DMS53 (cell line): ENCODE measurements around the gene HSD17B3.
"Not testable (repeated sequence)": the region's sequence is repeated elsewhere in the genome, so short reads cannot be mapped to it uniquely, and the experiment has no call there.

Experiments
- DNase-seq: peaks from one replicate; lab custom pipeline; 2025; lab: John Stamatoyannopoulos, UW

HSD17B3 gene

GRCh38 chr9:96195541-96195940, 106.4 kb downstream of the HSD17B3 start:
- no peak for DNase-seq

DNA sequence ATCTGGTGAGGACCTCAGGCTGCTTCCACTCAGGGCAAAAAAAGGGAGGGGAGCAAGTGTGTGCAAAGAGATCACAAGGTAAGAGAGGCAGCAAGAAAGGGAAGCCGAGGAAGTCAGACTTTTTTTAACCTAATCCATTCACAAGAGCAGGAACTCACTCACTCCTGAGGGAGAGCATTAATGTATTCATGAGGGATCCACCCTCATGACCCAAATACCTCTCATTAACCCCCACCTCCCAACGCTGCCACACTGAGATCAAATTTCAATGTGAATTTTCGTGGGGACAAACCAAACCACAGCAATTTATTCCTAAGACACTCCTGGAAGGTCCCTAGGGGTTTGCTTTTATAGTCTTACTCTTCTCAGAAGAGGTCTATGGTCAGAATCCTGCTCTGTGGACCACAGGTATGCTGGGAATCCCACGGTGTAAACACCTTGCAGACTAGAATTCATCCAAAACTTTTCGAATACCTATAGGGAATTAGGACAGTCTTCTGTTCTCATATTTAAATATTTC, 108.7 kb downstream of the HSD17B3 start:
- no peak for DNase-seq

DNA sequence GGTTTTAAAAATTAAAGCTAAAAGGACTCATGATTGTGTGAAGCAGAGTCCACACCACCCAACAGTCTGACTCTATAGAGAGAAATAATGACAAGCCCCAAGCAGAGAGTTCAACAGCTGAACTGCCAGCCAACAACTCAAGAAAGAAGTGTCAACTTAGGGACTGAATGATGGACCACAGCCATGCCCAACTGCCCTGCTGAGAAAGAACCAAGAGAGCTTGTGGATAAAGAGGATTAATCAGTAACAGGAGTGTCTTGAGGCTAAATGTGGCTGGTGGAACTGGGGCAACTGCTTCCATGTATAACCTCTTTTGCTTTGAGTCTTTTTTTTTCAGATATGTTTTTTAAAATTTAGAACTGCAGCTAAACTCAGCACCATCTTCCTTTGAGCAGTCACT, 109.3 kb downstream of the HSD17B3 start:
- DNase-seq = no peak

DNA sequence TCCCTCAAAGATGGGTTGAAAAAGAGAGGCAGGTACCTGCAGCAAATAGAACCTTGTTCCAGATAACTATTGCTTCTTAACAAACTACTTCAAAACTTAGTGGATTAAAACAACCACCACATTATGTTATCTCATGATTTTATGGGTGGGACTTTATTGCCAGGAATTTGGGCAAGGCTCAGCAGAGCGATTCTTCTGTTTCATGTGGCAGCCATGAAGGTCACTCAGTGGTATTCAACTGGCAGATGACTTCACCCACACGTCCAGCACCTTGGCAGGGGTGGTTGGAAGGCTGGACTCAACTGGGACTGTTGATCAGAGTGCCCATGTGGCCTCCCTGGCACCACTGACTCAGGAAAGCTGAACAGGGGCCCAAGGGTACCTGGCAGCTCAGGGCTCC, 112.0 kb downstream of the HSD17B3 start:
- no peak for DNase-seq

GRCh38 chr9:96189581-96189980, 112.4 kb downstream of the HSD17B3 start:
- DNase-seq = not testable (repeated sequence)

DNA sequence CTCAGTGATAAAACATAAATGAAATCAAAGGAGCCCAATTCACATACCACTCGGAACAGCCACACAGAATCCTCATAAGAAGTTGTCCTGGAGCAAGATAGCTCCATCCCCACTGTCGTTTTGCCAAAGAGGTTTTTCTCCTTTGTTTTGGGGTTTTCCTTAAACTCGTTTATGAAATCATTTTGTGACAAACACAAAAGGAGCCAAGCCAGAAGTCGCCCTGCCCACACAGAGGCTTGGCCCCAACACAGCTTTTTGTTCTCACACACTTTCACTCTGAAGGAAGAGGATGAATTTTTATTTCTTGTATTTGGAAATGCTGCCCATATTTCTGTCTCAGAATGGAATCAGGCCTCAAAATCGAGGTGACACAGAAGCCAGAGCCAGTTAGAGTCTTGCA, 113.4 kb downstream of the HSD17B3 start:
- DNase-seq = no peak

GRCh38 chr9:96187151-96187555, 114.8 kb downstream of the HSD17B3 start:
- DNase-seq = no peak

DNA sequence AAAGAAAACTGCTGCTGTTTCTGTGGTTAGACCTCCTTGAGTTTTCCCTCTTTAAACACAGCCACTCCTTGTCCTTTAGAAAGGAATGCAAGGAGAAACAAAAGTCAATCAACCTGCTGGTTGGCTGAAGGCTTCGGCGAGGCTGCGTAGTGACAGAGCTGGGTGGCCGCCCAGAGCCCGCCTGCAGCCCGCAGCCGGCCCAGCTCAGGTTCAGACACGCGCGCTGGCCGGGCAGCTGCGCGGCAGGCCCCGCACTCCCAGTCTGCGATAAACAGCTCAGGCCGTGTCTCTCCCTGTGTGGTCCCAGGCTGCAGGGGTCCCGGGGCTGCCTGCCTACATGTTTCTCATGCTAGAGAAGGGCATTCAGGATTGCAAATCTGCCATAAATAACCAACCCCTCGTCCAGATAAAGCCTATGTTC, 115.4 kb downstream of the HSD17B3 start:
- no peak for DNase-seq

- no peak for DNase-seq
Observed at GRCh38 chr9:96185518-96186156, 116.3 kb downstream of the HSD17B3 start.
